HepG2 (cell line): Measurements from ENCODE around the gene SCUBE1. TPM values are rescaled to one million over a fixed set of nuclear protein-coding genes. Genes with fewer than 3 reads are reported as not detected.
A peak's percentile ranks its signal among the peaks of the same experiment; 100 is the strongest.

Source experiments
- ATF2 ChIP-seq: sonication (generic); formaldehyde crosslinking; IDR thresholded peaks from 2 replicates; pipeline ENCODE4 v1.4.0; 2020; ENCODE audit warnings: missing genetic modification reagents
- GMEB2 ChIP-seq: IDR thresholded peaks from 2 replicates; pipeline ENCODE4 v1.6.1; 2016; ENCODE audit warnings: missing biosample characterization, missing genetic modification reagents, low read depth
- GPBP1L1 ChIP-seq: sonication (generic); formaldehyde crosslinking; IDR thresholded peaks from 2 replicates; pipeline ENCODE4 v1.5.0; 2020; ENCODE audit warnings: mild to moderate bottlenecking, missing genetic modification reagents
- HMG20B ChIP-seq: conservative IDR thresholded peaks from 2 replicates; pipeline ENCODE4 v1.6.1; 2016; ENCODE audit warnings: missing genetic modification reagents, missing compliant biosample characterization
- HNF1B ChIP-seq: sonication (generic); formaldehyde crosslinking; IDR thresholded peaks from 2 replicates; pipeline ENCODE4 v1.5.1; 2020; ENCODE audit warnings: mild to moderate bottlenecking, moderate library complexity, missing genetic modification reagents
- KLF16 ChIP-seq, 2 experiments: sonication (generic) in 1 of 2; formaldehyde crosslinking in 1 of 2; IDR thresholded peaks; 2 replicates each; pipeline versions ENCODE4 v1.6.1 to v1.8.0; 2016 to 2023; ENCODE audit warnings: missing genetic modification reagents in 2 of 2, missing compliant biosample characterization in 1 of 2
- SATB2 ChIP-seq: sonication (generic); formaldehyde crosslinking; IDR thresholded peaks from 2 replicates; pipeline ENCODE4 v1.5.0; 2020; ENCODE audit warnings: missing genetic modification reagents
- XBP1 ChIP-seq: sonication (generic); formaldehyde crosslinking; IDR thresholded peaks from 2 replicates; pipeline ENCODE4 v1.5.0; 2020; ENCODE audit warnings: missing genetic modification reagents
- ZNF142 ChIP-seq: sonication (generic); formaldehyde crosslinking; IDR thresholded peaks from 2 replicates; pipeline ENCODE4 v1.4.0; 2020; ENCODE audit warnings: missing genetic modification reagents
- ZNF230 ChIP-seq: sonication (generic); formaldehyde crosslinking; IDR thresholded peaks from 2 replicates; pipeline ENCODE4 v1.4.0; 2020; ENCODE audit warnings: mild to moderate bottlenecking, missing genetic modification reagents
- ZNF232 ChIP-seq: sonication (generic); formaldehyde crosslinking; IDR thresholded peaks from 2 replicates; pipeline ENCODE4 v1.4.0; 2020; ENCODE audit warnings: missing genetic modification reagents, borderline replicate concordance
- ZNF691 ChIP-seq: sonication (generic); formaldehyde crosslinking; IDR thresholded peaks from 2 replicates; pipeline ENCODE4 v1.4.0; 2020; ENCODE audit warnings: missing genetic modification reagents, low read depth, mild to moderate bottlenecking, borderline replicate concordance
- ZNF766 ChIP-seq: sonication (generic); formaldehyde crosslinking; IDR thresholded peaks from 2 replicates; pipeline ENCODE4 v1.5.0; 2020; ENCODE audit warnings: missing genetic modification reagents, borderline replicate concordance
- polyA plus RNA-seq, 8 experiments: library from polyadenylated mRNA; depleted of rRNA in 3 of 8; stranded (reverse) in 7 of 8; unstranded in 1 of 8; fragments of >200 nt; fragmentation: Illumina TruSeq in 4 of 8; extraction: Trizol in 4 of 8; gene quantifications; 2 replicates each; pipeline versions ENCODE4 v1.2.1 to v1.2.3, GENCODE V29; 2011 to 2016; ENCODE audit warnings: low read depth in 4 of 8, missing spikeins in 1 of 8, mixed read lengths in 1 of 8; ENCODE audit not compliant: insufficient read depth in 1 of 8
- total RNA-seq, 5 experiments: library from RNA; depleted of rRNA; stranded (reverse); fragments of >200 nt; fragmentation: Illumina TruSeq; extraction: Trizol; gene quantifications; 2 replicates each; pipeline ENCODE4 v1.2.3, GENCODE V29; 2016; ENCODE audit warnings: low read depth in 1 of 5

SCUBE1 gene
- total and polyA plus RNA-seq, 2 of the 13 experiments (the other 11 are each of a cell fraction or from before 2014, with no cell fraction given) = under 0.01 to 0.05 TPM

- TF ChIP-seq ZNF142 (no peak; the same call in 1 of the 2 replicates), HMG20B (no peak), ZNF232 (CRISPR knock-in tag) (peak; percentile 68; the same call in 1 of the 2 replicates), XBP1 (no peak), GPBP1L1 (CRISPR knock-in tag) (no peak), HNF1B (CRISPR knock-in tag) (peak; percentile 46; the same call in 1 of the 2 replicates), ZNF691 (no peak; the same call in 1 of the 2 replicates), ATF2 (CRISPR knock-in tag) (peak; percentile 81), SATB2 (no peak), KLF16 (CRISPR knock-in tag; IDR thresholded peaks at IDR 0.05) (peak in 1 of 2 experiments; percentile 71; a peak in 1 of 4 replicates), ZNF230 (CRISPR knock-in tag) (no peak), ZNF766 (CRISPR knock-in tag) (peak; percentile 60; the same call in 1 of the 2 replicates), GMEB2 (CRISPR knock-in tag) (peak; percentile 41; the same call in 1 of the 2 replicates)
Observed at GRCh38 chr22:43187171-43188099, 155.7 kb downstream of the SCUBE1 start (continued).
